K562 (cell line): ENCODE data around the gene RMI1. TPM values are rescaled to one million over a fixed set of nuclear protein-coding genes. Genes with fewer than 3 reads are reported as not detected.

Experiments used
- ATAC-seq: fragments of 200-7000 bp; cut with Tn5 transposase; 3 replicates; pipeline ENCODE4 v1.9.1; 2020; ENCODE audit warnings: moderate library complexity
- BruUV-seq: library from RNA; stranded (reverse); fragments of 400-500 nt; replicated peaks from 2 replicates; lab custom pipeline; 2021; lab: Mats Ljungman, UMichigan
- CTCF ChIA-PET: fragments of 300-600 bp; formaldehyde crosslinking; extraction: SDS; loops from one replicate; lab custom pipeline; 2021; ENCODE audit warnings: low intra/inter-chr PET ratio; lab: Yijun Ruan, JAX
- POLR2A ChIA-PET: fragments of 300-600, 350-650 bp; sonication (Branson Sonifier 250); formaldehyde crosslinking; extraction: SDS; loops from one replicate; lab custom pipeline; 2021; ENCODE audit warnings: antibody characterized with exemption, inconsistent platforms; lab: Yijun Ruan, JAX
- DNase-seq, 4 experiments: peaks; one replicate each; pipeline versions ENCODE4 v3.0.0 to v3.0.0-alpha.2; 2011 to 2018; ENCODE audit warnings: low spot score in 3 of 4, mixed read lengths in 3 of 4; ENCODE audit errors: extremely low read depth in 1 of 4
- FAIRE-seq: peaks from 2 replicates; lab custom pipeline; 2011; peaks lifted over from hg19 to GRCh38; lab: Jason Lieb, UNC
- H2AFZ ChIP-seq: 2 replicates; pipeline ENCODE4 v1.6.0; 2011; ENCODE audit warnings: low read depth, low read length, control low read depth, inconsistent platforms
- H3K27ac ChIP-seq: fragments of 200-600 bp; 3 replicates; pipeline ENCODE4 v1.8.0; 2011; ENCODE audit warnings: low read depth, mild to moderate bottlenecking, control low read depth, inconsistent platforms, low read length, moderate library complexity, mixed read lengths; ENCODE audit errors: extremely low read depth
- H3K27me3 ChIP-seq, 2 experiments: fragments of 300-600 bp in 1 of 2; 2 replicates in 1 of 2; 3 replicates in 1 of 2; pipeline versions ENCODE4 v1.6.0 to v1.8.0; 2011; ENCODE audit warnings: inconsistent platforms in 2 of 2, low read length in 2 of 2, mild to moderate bottlenecking in 1 of 2, mixed read lengths in 1 of 2, moderate library complexity in 1 of 2; ENCODE audit not compliant: control insufficient read depth in 2 of 2, insufficient read depth in 2 of 2
- H3K36me3 ChIP-seq: fragments of 300-600 bp; 3 replicates; pipeline ENCODE4 v1.8.0; 2011; ENCODE audit warnings: mild to moderate bottlenecking, low read length, inconsistent platforms; ENCODE audit not compliant: control insufficient read depth, insufficient read depth
- H3K4me1 ChIP-seq, 2 experiments: fragments of 200-600 bp in 1 of 2; replicated peaks in 1 of 2; 2 replicates in 1 of 2; 3 replicates in 1 of 2; pipeline versions ENCODE4 v1.5.1 to v1.8.0; 2011; ENCODE audit warnings: inconsistent platforms in 2 of 2, low read length in 2 of 2, mild to moderate bottlenecking in 1 of 2, mixed read lengths in 1 of 2, moderate library complexity in 1 of 2; ENCODE audit not compliant: control insufficient read depth in 2 of 2, insufficient read depth in 2 of 2
- H3K4me2 ChIP-seq: 2 replicates; pipeline ENCODE4 v1.6.1; 2011; ENCODE audit warnings: low read length, control low read depth, inconsistent platforms, mixed read lengths; ENCODE audit not compliant: insufficient read depth
- H3K4me3 ChIP-seq: fragments of 200-600 bp; sonication (generic), shearing (Covaris generic); 2 replicates; pipeline ENCODE4 v1.5.1; 2016; ENCODE audit warnings: control low read depth, inconsistent platforms
- H3K79me2 ChIP-seq: fragments of 200-600 bp; 3 replicates; pipeline ENCODE4 v1.8.0; 2011; ENCODE audit warnings: low read length, inconsistent platforms; ENCODE audit not compliant: control insufficient read depth, insufficient read depth
- H3K9ac ChIP-seq, 2 experiments: 2 replicates each; pipeline versions ENCODE4 v1.6.0 to v1.6.1; 2011; ENCODE audit warnings: low read depth in 2 of 2, low read length in 2 of 2, control low read depth in 1 of 2, inconsistent platforms in 1 of 2, mild to moderate bottlenecking in 1 of 2, mixed read lengths in 1 of 2; ENCODE audit not compliant: insufficient read depth in 1 of 2
- H3K9me1 ChIP-seq: one replicate; pipeline ENCODE4 v1.6.0; 2011; ENCODE audit warnings: inconsistent platforms, mild to moderate bottlenecking, low read length, moderate library complexity; ENCODE audit not compliant: control insufficient read depth, insufficient read depth
- H3K9me3 ChIP-seq: replicated peaks from 2 replicates; pipeline ENCODE4 v1.5.1; 2011; ENCODE audit warnings: low read depth, low read length, inconsistent platforms; ENCODE audit not compliant: control insufficient read depth, insufficient read depth
- H4K20me1 ChIP-seq: replicated peaks from 2 replicates; pipeline ENCODE4 v1.6.1; 2011; ENCODE audit warnings: low read length, inconsistent platforms, mixed read lengths; ENCODE audit not compliant: control insufficient read depth, insufficient read depth
- HOMEZ ChIP-seq: fragments of 250-450 bp; sonication (Bioruptor Pico); IDR thresholded peaks from 2 replicates; pipeline ENCODE4 v1.4.0; 2020; ENCODE audit warnings: mild to moderate bottlenecking, moderate library complexity
- NCOA1 ChIP-seq: fragments of 450-650 bp; IDR thresholded peaks from 2 replicates; pipeline ENCODE4 v1.6.1; 2016; ENCODE audit warnings: low read depth
- PTBP1 ChIP-seq: fragments of 200-400 bp; formaldehyde crosslinking; IDR thresholded peaks from 2 replicates; pipeline ENCODE4 v1.6.1; 2017; ENCODE audit warnings: low read depth, low read length
- RBM34 ChIP-seq: fragments of 200-400 bp; formaldehyde crosslinking; IDR thresholded peaks from 2 replicates; pipeline ENCODE4 v1.6.1; 2018; ENCODE audit warnings: low read length, borderline replicate concordance; ENCODE audit not compliant: insufficient read depth
- ZFP1 ChIP-seq: fragments of 450-650 bp; formaldehyde crosslinking; IDR thresholded peaks from 2 replicates; pipeline ENCODE4 v1.4.0; 2020; ENCODE audit warnings: mild to moderate bottlenecking, mixed read lengths
- ZNF12 ChIP-seq: sonication (generic); formaldehyde crosslinking; IDR thresholded peaks from 2 replicates; pipeline ENCODE4 v1.4.0; 2020; ENCODE audit warnings: mild to moderate bottlenecking, missing genetic modification reagents
- ZNF143 ChIP-seq: sonication (generic); formaldehyde crosslinking; IDR thresholded peaks from 2 replicates; pipeline ENCODE4 v1.9.0; 2022; ENCODE audit warnings: mild to moderate bottlenecking, missing genetic modification reagents
- ZNF699 ChIP-seq: fragments of 250-450 bp; sonication (Bioruptor Pico); IDR thresholded peaks from 2 replicates; pipeline ENCODE4 v1.8.0; 2021; ENCODE audit warnings: mild to moderate bottlenecking, moderate library complexity; ENCODE audit not compliant: insufficient replicate concordance
- WGBS: fragments of 100-300 bp; shearing (Covaris generic); methylation state at CpG from one replicate; pipeline ENCODE4 v1.1.6; 2016; ENCODE audit warnings: low coverage, mixed read lengths; ENCODE audit not compliant: insufficient coverage; ENCODE audit errors: missing lambda C conversion rate; 5-methylcytosine and 5-hydroxymethylcytosine counted together
- in situ Hi-C: fragments of 300-500 bp; cut with MboI; formaldehyde crosslinking; loops from 4 replicates; pipeline ENCODE4 v1.15.0; 2018; ENCODE audit warnings: inconsistent platforms, mixed read lengths
- intact Hi-C: fragments of 100-400 bp; cut with micrococcal nuclease; formaldehyde crosslinking; loops from 2 replicates; pipeline ENCODE4 v1.14.2; 2022
- polyA plus RNA-seq, 8 experiments: library from polyadenylated mRNA; depleted of rRNA in 4 of 8; stranded (reverse) in 5 of 8; unstranded in 3 of 8; fragments of >200 nt; fragmentation: Nextera tagmentation in 2 of 8; fragmentation: Illumina TruSeq in 1 of 8; extraction: Ambion mirVana in 2 of 8; extraction: Trizol in 1 of 8; gene quantifications; 2 replicates each; pipeline versions ENCODE4 v1.2.1 to v1.2.3, GENCODE V29; 2011 to 2014; ENCODE audit warnings: inconsistent platforms in 1 of 8, missing spikeins in 1 of 8
- total RNA-seq, 7 experiments: library from RNA; depleted of rRNA in 6 of 7; stranded (reverse); fragments of >200 nt in 6 of 7; fragmentation: Illumina TruSeq in 2 of 7; extraction: Trizol in 2 of 7; gene quantifications; 2 replicates each; pipeline versions ENCODE4 v1.2.1 to v1.2.3, GENCODE V29; 2011 to 2021; ENCODE audit warnings: low replicate concordance in 1 of 7

RMI1 gene
- total and polyA plus RNA-seq, 9 of the 15 experiments (the other 6 are each of a cell fraction or from before 2014, with no cell fraction given) = 3.0 to 17.4 (median 10.6) TPM

- no TSS peak for BruUV-seq
- no peaks in the 10 kb centered on the region for H3K9me3 ChIP-seq
- no peaks in the 10 kb centered on the region for H3K9me1 ChIP-seq
- WGBS = 88% methylated on average over 2 of the region's 3 CpGs
- no peak overlapping the region for H3K4me3 ChIP-seq
- peaks cover 26% of the 10 kb centered on the region for H3K36me3 ChIP-seq
- ATAC-seq (no peak), DNase-seq (no peak), FAIRE-seq (no peak)
- H3K79me2 ChIP-seq = no peaks in the 10 kb centered on the region
- no peak overlapping the region for H3K27ac ChIP-seq
- ChIA-PET CTCF (no interaction called here), POLR2A (no interaction called here)
- H3K9ac ChIP-seq = no peak overlapping the region
- no peaks in the 10 kb centered on the region for H4K20me1 ChIP-seq
- H3K4me2 ChIP-seq = no peak overlapping the region
- TF ChIP-seq ZNF699 (no peak), RBM34 (no peak), HOMEZ (CRISPR knock-in tag) (no peak), ZNF12 (CRISPR knock-in tag) (no peak), PTBP1 (no peak), ZFP1 (CRISPR knock-in tag) (no peak), ZNF143 (CRISPR knock-in tag) (no peak), NCOA1 (no peak)
- H2AFZ ChIP-seq = no peak overlapping the region
- H3K4me1 ChIP-seq = no peaks in the 10 kb centered on the region
- in situ Hi-C loops = no loop called here
- intact Hi-C loops = no loop called here
- H3K27me3 ChIP-seq = no peaks in the 10 kb centered on the region
Observed at GRCh38 chr9:84003246-84003645, 22.6 kb downstream of the RMI1 start.
